ENCODE measurements around the gene BRD3. TPM values are rescaled to one million over a fixed set of nuclear protein-coding genes. Genes with fewer than 3 reads are reported as not detected.

The BRD3 gene
- total and polyA plus RNA-seq, 2 of the 8 experiments (the other 6 are each of a cell fraction or from before 2014, with no cell fraction given): 31.0 to 82.7 TPM

- Histone ChIP-seq H3K9me3 (ENCODE audit: insufficient read depth in 2 of 2, low read depth in 1 of 2, low read length in 1 of 2) (no peaks in the 10 kb centered on the region), H3K18ac (ENCODE audit: extremely low read depth, low read length) (no peak overlapping the region), H3K79me2 (ENCODE audit: control insufficient read depth in 1 of 2, insufficient read depth in 2 of 2, low read length in 2 of 2) (peaks cover 6 to 71% of the 10 kb centered on the region in 2 experiments; a peak in 3 of 4 replicates), H2BK20ac (ENCODE audit: low read length) (no peak overlapping the region), H3K79me1 (ENCODE audit: low read depth, low read length) (peaks cover 34% of the 10 kb centered on the region), H3K9ac (replicated peaks in 1 of 4; ENCODE audit: extremely low read depth in 1 of 4, low read depth in 3 of 4, low read length in 3 of 4) (no peak overlapping the region), H2BK15ac (ENCODE audit: low read length) (no peak overlapping the region), H3K4ac (replicated peaks; ENCODE audit: insufficient read length, low read depth, low read length) (no peak overlapping the region), H2BK12ac (ENCODE audit: low read depth, low read length) (no peak overlapping the region), H4K5ac (ENCODE audit: insufficient read length, low read depth, low read length) (no peak overlapping the region), H2AK5ac (ENCODE audit: low read depth, low read length) (no peak overlapping the region), H3K56ac (replicated peaks; ENCODE audit: insufficient read length, low read depth, low read length) (no peak overlapping the region), H3K4me2 (ENCODE audit: insufficient read depth in 1 of 2, low read depth in 2 of 2, low read length in 2 of 2) (no peak overlapping the region), H3K4me1 (replicated peaks in 1 of 4; ENCODE audit: control insufficient read depth in 3 of 4, insufficient read depth in 4 of 4, low read length in 3 of 4) (peaks cover 0 to 12% (median 2%) of the 10 kb centered on the region in 4 experiments; a peak in 4 of 7 replicates), H3K4me3 (ENCODE audit: extremely low read depth in 1 of 4, insufficient read depth in 2 of 4, low read depth in 3 of 4, low read length in 4 of 4) (no peak overlapping the region), H4K91ac (replicated peaks; ENCODE audit: insufficient read length, low read length) (no peak overlapping the region), H2BK120ac (replicated peaks; ENCODE audit: low read depth, low read length) (no peak overlapping the region), H3K23ac (ENCODE audit: insufficient read length) (no peak overlapping the region), H4K20me1 (replicated peaks in 1 of 2; ENCODE audit: control insufficient read depth in 1 of 2, insufficient read depth in 2 of 2, low read length in 2 of 2) (peaks cover 46% of the 10 kb centered on the region in 2 experiments), H2BK5ac (ENCODE audit: low read depth, low read length) (peak overlapping the region; percentile 18; the same call in 1 of the 2 replicates), H3K36me3 (ENCODE audit: control insufficient read depth in 2 of 4, insufficient read depth in 4 of 4, low read length in 3 of 4) (peaks cover 5 to 27% (median 23%) of the 10 kb centered on the region in 4 experiments; a peak in 6 of 8 replicates), H3K27ac (ENCODE audit: low read depth, low read length) (peak overlapping the region; percentile 41; the same call in 1 of the 2 replicates), H3K23me2 (ENCODE audit: low read depth, low read length) (no peaks in the 10 kb centered on the region), H2AFZ (ENCODE audit: low read length) (no peak overlapping the region), H3K14ac (ENCODE audit: insufficient read length) (no peak overlapping the region), H3K27me3 (replicated peaks in 1 of 4; ENCODE audit: control insufficient read depth in 3 of 4, extremely low read depth in 1 of 4, insufficient read depth in 3 of 4, low read length in 3 of 4) (no peaks in the 10 kb centered on the region), H4K8ac (ENCODE audit: extremely low read depth, insufficient read depth, low read length) (peak overlapping the region; percentile 57)
- no peak for FAIRE-seq
- ChIA-PET CTCF (ENCODE audit: partially characterized antibody) (interaction anchor here (0.6 to 2.3 kb wide), 3 partner anchors 8 to 312 kb away, joined by 3 to 7 read pairs (median 5); no protein-coding TSS in a partner anchor), POLR2A (ENCODE audit: partially characterized antibody) (interaction anchor here (1.0 to 3.9 kb wide), 5 partner anchors 8 to 100 kb away, joined by 3 to 19 read pairs (median 4); partner anchors contain the start of gene WDR5)
- DNase-seq (ENCODE audit: low read depth in 1 of 2, low spot score in 2 of 2): no peak
- 91% methylated on average over 25 of the region's 28 CpGs; no CpG with 5 or more reads in 1 of the 2 experiments for WGBS, 2 experiments (ENCODE audit: extremely low coverage in 1 of 2, insufficient coverage in 1 of 2, insufficient read length in 1 of 2, insufficient replicate concordance in 2 of 2, low coverage in 1 of 2, low lambda C conversion rate in 2 of 2, missing lambda C conversion rate in 1 of 2)
- TF ChIP-seq YY1 (IDR thresholded peaks at IDR 0.05; ENCODE audit: low read depth, low read length) (no peak), SIRT6 (IDR thresholded peaks at IDR 0.05; ENCODE audit: low read length) (no peak), GTF2F1 (IDR thresholded peaks at IDR 0.05; ENCODE audit: borderline replicate concordance, low read depth, low read length) (no peak), SP2 (IDR thresholded peaks at IDR 0.05; ENCODE audit: low read length) (no peak), E2F6 (IDR thresholded peaks at IDR 0.05) (no peak), CREB1 (IDR thresholded peaks at IDR 0.05) (no peak), TAF7 (optimal IDR thresholded peaks at IDR 0.05; ENCODE audit: borderline replicate concordance, low read depth, low read length) (no peak), ZNF274 (IDR thresholded peaks at IDR 0.05; ENCODE audit: borderline replicate concordance, extremely low read depth, low read length) (no peak), EGR1 (IDR thresholded peaks at IDR 0.05; ENCODE audit: borderline replicate concordance, low read depth, low read length) (no peak), HDAC2 (IDR thresholded peaks at IDR 0.05; ENCODE audit: borderline replicate concordance in 1 of 2, low read depth in 2 of 2, low read length in 2 of 2) (no peak), BACH1 (IDR thresholded peaks at IDR 0.05; ENCODE audit: low read length) (no peak)
Measured at GRCh38 chr9:134054891-134055811, 12.7 kb downstream of the BRD3 start.
